Esophagus (tissue), 2 donors: ENCODE results near the gene PLCB1. TPM values are rescaled to one million over a fixed set of nuclear protein-coding genes. Genes with fewer than 3 reads are reported as not detected.

Source experiments
- H3K27ac ChIP-seq, 2 donors: one replicate each; pipeline ENCODE4 v1.5.1; 2013; ENCODE audit warnings: low read depth in 2 of 2, mild to moderate bottlenecking in 2 of 2, inconsistent platforms in 1 of 2, low read length in 1 of 2, moderate library complexity in 1 of 2
- H3K27me3 ChIP-seq, 2 donors: one replicate each; pipeline ENCODE4 v1.6.1; 2013; ENCODE audit warnings: low read length in 2 of 2, control low read depth in 1 of 2, mild to moderate bottlenecking in 1 of 2; ENCODE audit not compliant: insufficient read depth in 2 of 2, control insufficient read depth in 1 of 2
- H3K36me3 ChIP-seq, 2 donors: one replicate each; pipeline ENCODE4 v1.6.1; 2013; ENCODE audit warnings: low read length in 1 of 2; ENCODE audit not compliant: control insufficient read depth in 2 of 2, insufficient read depth in 2 of 2
- H3K4me1 ChIP-seq, 2 donors: one replicate each; pipeline ENCODE4 v1.6.1; 2013; ENCODE audit warnings: low read length in 1 of 2; ENCODE audit not compliant: control insufficient read depth in 2 of 2, insufficient read depth in 2 of 2
- H3K4me3 ChIP-seq, 2 donors: one replicate each; pipeline ENCODE4 v1.5.1; 2013; ENCODE audit warnings: low read length in 2 of 2, mild to moderate bottlenecking in 2 of 2, low read depth in 1 of 2, moderate library complexity in 1 of 2
- H3K9me3 ChIP-seq, 2 donors: one replicate each; pipeline ENCODE4 v1.6.1; 2013; ENCODE audit warnings: mild to moderate bottlenecking in 2 of 2, low read depth in 1 of 2, low read length in 1 of 2, moderate library complexity in 1 of 2; ENCODE audit not compliant: control insufficient read depth in 2 of 2, insufficient read depth in 1 of 2
- WGBS, 2 donors: extraction: QIAGEN DNeasy Blood & Tissue Kit; methylation state at CpG; one replicate each; pipeline ENCODE4 v1.1.7; 2013; 5-methylcytosine and 5-hydroxymethylcytosine counted together
- polyA plus RNA-seq, 2 donors: library from polyadenylated mRNA; stranded (reverse); fragments of 200-250 nt; gene quantifications; one replicate each; pipeline ENCODE4 v1.2.3, GENCODE V29; 2013
- donor health status: healthy with polysubstance abuse.
- donor health status: Bipolar disorder and iron deficiency.

PLCB1 gene
- polyA plus RNA-seq, 2 donors, result 1.7 to 3.0 TPM

- no peak overlapping the region for H3K4me3 ChIP-seq
- no peak overlapping the region for H3K27ac ChIP-seq
Observed at GRCh38 chr20:8200220-8200619, 68.2 kb downstream of the PLCB1 start.

DNA sequence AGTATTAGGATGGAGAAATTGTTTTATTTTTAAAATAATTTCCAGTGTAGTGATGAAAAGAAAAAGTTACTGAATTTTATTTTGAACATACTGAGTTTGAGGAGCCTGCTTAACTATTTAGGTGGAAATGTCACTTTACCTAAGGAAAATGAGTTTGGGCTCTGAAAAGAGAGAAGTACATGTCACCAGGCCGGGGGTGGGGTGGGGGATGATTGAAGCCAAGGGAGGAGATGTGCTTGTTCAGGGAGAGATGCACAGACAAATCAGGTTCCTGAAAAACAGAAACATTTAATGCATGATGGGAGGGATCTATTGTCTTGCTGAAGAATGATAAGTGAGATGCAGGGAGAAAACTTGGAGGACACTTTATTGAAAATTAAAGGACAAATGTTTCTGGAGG is 71.3 kb downstream of the PLCB1 start:
- Histone ChIP-seq H3K36me3 (no peaks in the 10 kb centered on the region), H3K27me3 (no peaks in the 10 kb centered on the region), H3K4me1 (no peaks in the 10 kb centered on the region), H3K9me3 (no peaks in the 10 kb centered on the region), H3K27ac (no peak overlapping the region), H3K4me3 (no peak overlapping the region)
- 85 to 90% methylated on average over 1 of the region's 1 CpG for WGBS, 2 donors

More at GRCh38 chr20:8200220-8200619, 68.2 kb downstream of the PLCB1 start:
- Histone ChIP-seq H3K9me3 (no peaks in the 10 kb centered on the region), H3K36me3 (no peaks in the 10 kb centered on the region), H3K4me1 (no peaks in the 10 kb centered on the region), H3K27me3 (no peaks in the 10 kb centered on the region)

DNA sequence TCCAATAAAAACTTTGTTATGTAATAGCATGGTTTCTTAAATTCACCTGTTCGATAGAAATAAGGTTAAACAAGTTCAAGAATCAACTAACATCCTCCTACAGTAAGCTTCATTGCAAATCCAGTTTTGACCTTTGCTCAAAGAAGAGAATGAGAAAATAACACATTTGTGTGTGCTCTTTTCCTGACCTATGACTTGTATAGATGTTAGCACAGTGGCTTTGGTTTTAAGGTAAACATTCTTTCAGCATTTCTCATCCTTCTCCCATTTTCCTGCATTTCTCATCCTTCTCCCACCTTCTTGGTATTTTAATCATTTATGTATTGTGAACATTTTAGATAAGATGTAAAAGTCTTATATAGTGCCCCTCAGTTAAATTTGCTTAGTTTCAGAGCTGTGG is 73.9 kb downstream of the PLCB1 start:
- no peaks in the 10 kb centered on the region for H3K4me1 ChIP-seq
- H3K4me3 ChIP-seq, result no peak overlapping the region
- H3K27ac ChIP-seq, result no peak overlapping the region
- no peaks in the 10 kb centered on the region for H3K27me3 ChIP-seq
- 80 to 97% methylated on average over 1 of the region's 1 CpG for WGBS, 2 donors
- no peaks in the 10 kb centered on the region for H3K36me3 ChIP-seq
- H3K9me3 ChIP-seq, result no peaks in the 10 kb centered on the region

DNA sequence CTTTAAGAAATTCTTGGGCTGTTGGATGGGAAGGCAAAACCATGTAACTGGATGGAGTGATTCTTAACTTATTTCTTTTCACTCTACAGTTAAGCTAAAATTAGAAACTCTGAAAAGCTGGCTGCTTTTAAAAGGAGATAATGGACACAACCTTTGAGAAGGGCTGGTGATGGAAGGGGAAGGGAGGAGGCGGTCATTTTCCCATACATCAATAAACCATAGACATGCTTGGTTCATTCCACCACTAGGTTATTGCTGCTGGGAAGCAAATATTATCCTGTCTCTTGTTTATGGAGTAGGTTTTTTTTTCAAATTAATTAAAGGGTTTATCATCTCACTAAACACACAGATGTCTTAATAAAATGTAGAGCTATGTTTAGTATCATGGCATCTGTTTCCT is 76.2 kb downstream of the PLCB1 start:
- no peak overlapping the region for H3K4me3 ChIP-seq
- no peaks in the 10 kb centered on the region for H3K27me3 ChIP-seq
- H3K9me3 ChIP-seq, result no peaks in the 10 kb centered on the region
- H3K27ac ChIP-seq, result no peak overlapping the region
- 95 to 96% methylated on average over 1 of the region's 1 CpG for WGBS, 2 donors
- no peaks in the 10 kb centered on the region for H3K4me1 ChIP-seq
- no peaks in the 10 kb centered on the region for H3K36me3 ChIP-seq

DNA sequence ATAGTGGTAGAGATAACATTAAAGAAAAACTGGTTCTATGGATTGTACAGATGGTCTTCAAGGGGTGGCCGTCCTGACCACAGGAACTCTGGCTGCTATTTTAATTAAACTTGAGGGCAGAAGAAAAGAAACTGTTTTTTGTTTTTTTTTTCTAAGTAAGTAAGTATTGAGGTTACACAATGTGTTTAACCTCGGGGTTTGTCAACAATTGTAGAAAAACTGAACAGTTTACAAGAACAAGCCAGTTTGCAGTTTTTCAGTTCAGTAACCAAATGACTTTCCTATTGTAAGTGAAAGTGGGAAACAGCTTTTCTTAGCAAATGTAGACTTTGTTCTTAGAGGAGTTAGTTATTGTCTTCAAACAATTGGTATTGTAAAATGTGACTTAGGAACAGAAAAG is 77.0 kb downstream of the PLCB1 start:
- no peaks in the 10 kb centered on the region for H3K4me1 ChIP-seq
- no peaks in the 10 kb centered on the region for H3K9me3 ChIP-seq
- H3K36me3 ChIP-seq, result no peaks in the 10 kb centered on the region
- H3K27ac ChIP-seq, result no peak overlapping the region
- WGBS, 2 donors, result 34 to 42% methylated on average over 2 of the region's 2 CpGs
- no peak overlapping the region for H3K4me3 ChIP-seq
- no peaks in the 10 kb centered on the region for H3K27me3 ChIP-seq

DNA sequence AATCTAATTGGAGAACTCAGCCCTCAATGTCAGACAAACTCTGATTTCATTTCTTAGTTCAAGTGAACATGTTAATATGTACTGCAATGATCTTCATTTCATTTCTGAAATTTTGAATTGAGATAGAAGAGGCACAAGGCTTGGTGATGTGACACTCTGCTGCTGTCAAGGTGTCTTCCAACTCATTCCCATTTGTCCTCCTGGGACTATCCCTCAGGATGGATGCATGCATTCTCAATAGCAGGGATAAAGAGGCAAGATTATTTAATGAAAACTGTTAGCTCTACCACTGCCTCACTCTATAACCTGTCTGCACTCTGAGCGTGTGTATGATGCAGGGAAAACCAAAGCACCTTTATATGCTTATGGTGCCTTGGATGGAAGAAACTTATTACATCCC is 78.7 kb downstream of the PLCB1 start:
- H3K4me3 ChIP-seq, result no peak overlapping the region
- no peaks in the 10 kb centered on the region for H3K4me1 ChIP-seq
- WGBS, 2 donors, result 95 to 97% methylated on average over 1 of the region's 1 CpG
- no peaks in the 10 kb centered on the region for H3K27me3 ChIP-seq
- H3K27ac ChIP-seq, result no peak overlapping the region
- H3K9me3 ChIP-seq, result no peaks in the 10 kb centered on the region
- no peaks in the 10 kb centered on the region for H3K36me3 ChIP-seq

DNA sequence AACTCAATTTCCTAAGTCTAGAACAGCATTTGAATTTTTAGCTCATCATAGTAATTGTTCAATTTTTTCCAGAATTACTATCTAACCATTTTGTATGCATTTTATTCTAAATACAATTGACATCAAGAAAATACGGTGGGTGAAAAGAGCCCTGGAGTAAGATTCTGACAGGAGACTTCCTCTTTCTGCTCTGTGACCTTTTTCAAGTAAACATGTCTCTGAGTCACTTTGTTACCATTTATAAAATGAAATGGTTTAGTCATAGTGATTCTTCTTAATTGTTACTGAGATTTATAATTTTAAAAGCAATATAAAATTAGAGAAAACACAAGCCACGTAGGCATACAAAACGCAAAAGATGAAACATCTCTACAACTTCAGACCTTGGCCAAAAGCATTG is 80.2 kb downstream of the PLCB1 start:
- Histone ChIP-seq H3K9me3 (no peaks in the 10 kb centered on the region), H3K27me3 (no peaks in the 10 kb centered on the region), H3K27ac (no peak overlapping the region), H3K36me3 (no peaks in the 10 kb centered on the region), H3K4me1 (no peaks in the 10 kb centered on the region), H3K4me3 (no peak overlapping the region)
- 57 to 68% methylated on average over 3 of the region's 3 CpGs for WGBS, 2 donors

GRCh38 chr20:8213270-8213669 is 81.2 kb downstream of the PLCB1 start:
- Histone ChIP-seq H3K4me1 (no peaks in the 10 kb centered on the region), H3K4me3 (no peak overlapping the region), H3K27ac (no peak overlapping the region), H3K9me3 (no peaks in the 10 kb centered on the region), H3K36me3 (no peaks in the 10 kb centered on the region), H3K27me3 (no peaks in the 10 kb centered on the region)
- whole genome bisulfite sequencing, 2 donors, result 87 to 100% methylated on average over 1 of the region's 1 CpG

DNA sequence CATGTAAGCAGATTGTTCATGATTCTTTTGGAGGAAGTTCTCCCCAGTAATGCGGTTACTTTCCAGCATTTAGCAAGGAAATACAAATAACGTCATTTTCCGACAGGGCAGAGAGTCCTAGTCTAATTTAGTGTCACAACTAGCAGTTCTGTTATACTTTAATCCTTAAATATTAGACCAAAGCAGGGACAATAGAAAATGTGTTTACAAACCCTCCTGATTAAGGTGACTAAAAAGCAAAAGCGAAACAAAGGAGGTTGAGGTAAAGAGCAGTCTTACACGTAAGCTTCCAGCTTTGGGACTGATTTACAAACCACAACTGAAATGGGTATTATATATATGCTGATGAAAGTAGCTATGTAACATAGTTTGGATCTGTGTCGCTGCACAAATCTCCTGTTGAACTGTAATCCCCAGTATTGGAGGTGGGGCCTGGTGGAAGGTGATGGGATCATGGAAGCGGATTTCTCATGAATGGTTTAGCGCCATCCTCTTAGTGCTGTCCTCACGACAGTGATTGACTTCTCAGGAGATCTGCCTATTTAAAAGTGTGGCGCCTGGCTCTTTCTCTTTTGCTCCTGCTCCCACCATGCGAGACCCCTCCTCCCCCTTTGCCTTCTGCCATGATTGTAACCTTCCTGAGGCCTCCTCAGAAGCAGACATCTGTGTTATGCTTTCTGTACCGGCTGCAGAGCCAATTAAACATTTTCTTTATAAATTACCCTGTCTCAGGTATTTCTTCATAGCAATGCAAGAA is 81.9 kb downstream of the PLCB1 start:
- no peak overlapping the region for H3K4me3 ChIP-seq
- no peaks in the 10 kb centered on the region for H3K4me1 ChIP-seq

DNA sequence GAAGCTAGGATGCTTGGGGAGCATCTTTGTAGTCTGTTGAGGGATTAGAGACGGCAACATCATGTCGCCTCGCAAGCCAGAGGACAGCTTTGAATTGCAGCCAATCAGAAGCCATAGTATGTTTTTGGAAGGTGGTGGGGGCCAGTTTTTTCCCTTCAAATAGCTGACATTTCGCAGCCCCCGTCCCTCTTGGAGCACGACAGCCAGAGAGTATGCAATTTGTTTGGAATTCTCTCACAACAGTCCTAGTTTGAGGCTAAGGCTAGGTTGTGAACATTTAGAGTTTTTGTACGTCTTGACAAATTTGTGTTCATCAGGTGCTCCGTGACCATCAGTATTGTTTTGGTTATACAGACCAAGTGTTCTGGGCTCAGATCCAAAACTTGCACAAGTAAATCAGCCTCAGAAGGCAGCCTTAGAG is 83.3 kb downstream of the PLCB1 start:
- Histone ChIP-seq H3K4me1 (no peaks in the 10 kb centered on the region), H3K27ac (peak overlapping the region; percentile 21 to 27), H3K9me3 (no peaks in the 10 kb centered on the region), H3K4me3 (no peak overlapping the region), H3K27me3 (no peaks in the 10 kb centered on the region), H3K36me3 (no peaks in the 10 kb centered on the region)
- 69 to 71% methylated on average over 8 of the region's 8 CpGs for WGBS, 2 donors

More for the DNA sequence above, 81.9 kb downstream of the PLCB1 start:
- no peaks in the 10 kb centered on the region for H3K27me3 ChIP-seq
- H3K9me3 ChIP-seq, result no peaks in the 10 kb centered on the region
- 74 to 79% methylated on average over 12 of the region's 12 CpGs for WGBS, 2 donors
- no peaks in the 10 kb centered on the region for H3K36me3 ChIP-seq
- H3K27ac ChIP-seq, result no peak overlapping the region
